Stomach (tissue), 9 donors: ENCODE data around the gene DKKL1. TPM values are rescaled to one million over a fixed set of nuclear protein-coding genes. Genes with fewer than 3 reads are reported as not detected.

Experiments used
- DNase-seq, 2 donors: peaks; one replicate each; pipeline versions ENCODE4 v3.0.0 to v3.0.0-alpha.2; 2013 to 2019
- H3K27ac ChIP-seq, 5 donors: fragments of 200-600 bp in 4 of 5; sonication (generic) in 4 of 5; one replicate each; pipeline ENCODE4 v1.5.1; 2013 to 2019; ENCODE audit warnings: mild to moderate bottlenecking in 1 of 5, moderate library complexity in 1 of 5
- H3K27me3 ChIP-seq, 3 donors: fragments of 200-600 bp; sonication (generic); one replicate each; pipeline ENCODE4 v1.5.1; 2017 to 2019; ENCODE audit warnings: mixed run types in 1 of 3
- H3K36me3 ChIP-seq, 4 donors: fragments of 200-600 bp; sonication (generic); 1 replicate in 3 of 4; 2 replicates in 1 of 4; pipeline ENCODE4 v1.5.1; 2016 to 2019
- H3K4me1 ChIP-seq, 4 donors: fragments of 200-600 bp; sonication (generic); one replicate each; pipeline ENCODE4 v1.5.1; 2016 to 2019
- H3K4me3 ChIP-seq, 4 donors: fragments of 200-600 bp; sonication (generic) in 3 of 4; one replicate each; pipeline ENCODE4 v1.5.1; 2016 to 2019; ENCODE audit warnings: mild to moderate bottlenecking in 1 of 4
- H3K9me3 ChIP-seq, 4 donors: fragments of 200-600 bp; sonication (generic); one replicate each; pipeline ENCODE4 v1.5.1; 2016 to 2019
- CTCF ChIP-seq, 7 experiments: fragments of 450-650 bp in 4 of 7; fragments of 200-600 bp in 3 of 7; sonication (generic) in 3 of 7; IDR thresholded peaks; one replicate each; pipeline ENCODE4 v1.5.1; 2016 to 2019; ENCODE audit warnings: antibody characterized with exemption in 7 of 7, control low read depth in 2 of 7, mild to moderate bottlenecking in 1 of 7
- EP300 ChIP-seq: sonication (generic); formaldehyde crosslinking; IDR thresholded peaks from one replicate; pipeline ENCODE4 v1.6.1; 2017; ENCODE audit warnings: antibody characterized with exemption
- POLR2A ChIP-seq, 4 donors: fragments of 450-650 bp; IDR thresholded peaks; one replicate each; pipeline ENCODE4 v1.6.1; 2016; ENCODE audit warnings: antibody characterized with exemption in 4 of 4, control low read depth in 2 of 4, mild to moderate bottlenecking in 1 of 4, moderate library complexity in 1 of 4
- POLR2AphosphoS5 ChIP-seq, 3 donors: sonication (generic); formaldehyde crosslinking; IDR thresholded peaks; one replicate each; pipeline ENCODE4 v1.6.1; 2016; ENCODE audit warnings: antibody characterized with exemption in 3 of 3
- WGBS, 5 donors: extraction: QIAGEN DNeasy Blood & Tissue Kit in 3 of 5; methylation state at CpG; one replicate each; pipeline versions ENCODE4 v1.1.5 to v1.1.7; 2013 to 2018; 5-methylcytosine and 5-hydroxymethylcytosine counted together
- intact Hi-C: fragments of 100-400 bp; cut with DNase I; formaldehyde crosslinking; loops from one replicate; pipeline ENCODE4 v1.15.1; 2023; ENCODE audit warnings: low total_unique reads
- polyA plus RNA-seq, 3 donors: library from polyadenylated mRNA; stranded (reverse); fragments of 200-250 nt; gene quantifications; one replicate each; pipeline ENCODE4 v1.2.3, GENCODE V29; 2013
- total RNA-seq, 5 donors: library from RNA; depleted of rRNA; stranded (reverse); fragments of >200 nt; gene quantifications; one replicate each; pipeline versions ENCODE4 v1.1.0 to v1.2.3, GENCODE V29; 2014 to 2016
- donor health status: healthy with polysubstance abuse.
- donor health status: Bipolar disorder and iron deficiency.
- donor health status: healthy.

Gene DKKL1
- total and polyA plus RNA-seq, 8 donors: 0.35 TPM; not detected in 7

GRCh38 chr19:49415102-49415809, 51.6 kb downstream of the DKKL1 start:
- H3K36me3 ChIP-seq: no peaks in the 10 kb centered on the region
- H3K9me3 ChIP-seq: no peaks in the 10 kb centered on the region
- intact Hi-C loops: no loop called here
- H3K4me1 ChIP-seq: no peaks in the 10 kb centered on the region
- no peak for DNase-seq
- 57 to 73% (median 62%) methylated on average over 10 to 15 of the region's 15 CpGs for WGBS, 5 donors
- H3K4me3 ChIP-seq: no peak overlapping the region
- TF ChIP-seq POLR2A (IDR thresholded peaks at IDR 0.05) (no peak), EP300 (no peak), POLR2AphosphoS5 (IDR thresholded peaks at IDR 0.05) (no peak), CTCF (IDR thresholded peaks at IDR 0.05) (no peak)
- peaks cover 4 to 76% (median 25%) of the 10 kb centered on the region in 3 donors for H3K27me3 ChIP-seq
- no peak overlapping the region for H3K27ac ChIP-seq

GRCh38 chr19:49415810-49416200, 52.1 kb downstream of the DKKL1 start:
- 74 to 91% (median 84%) methylated on average over 2 of the region's 2 CpGs for WGBS, 5 donors
- Histone ChIP-seq H3K4me3 (no peak overlapping the region), H3K4me1 (peaks cover 0 to 3% (median 1%) of the 10 kb centered on the region in 4 donors), H3K9me3 (no peaks in the 10 kb centered on the region), H3K27ac (no peak overlapping the region), H3K27me3 (peaks cover 4 to 81% (median 31%) of the 10 kb centered on the region in 3 donors), H3K36me3 (no peaks in the 10 kb centered on the region)
- TF ChIP-seq EP300 (no peak), CTCF (IDR thresholded peaks at IDR 0.05) (no peak), POLR2AphosphoS5 (IDR thresholded peaks at IDR 0.05) (no peak), POLR2A (IDR thresholded peaks at IDR 0.05) (no peak)
- no peak for DNase-seq
- intact Hi-C loops: no loop called here

- peaks cover 5 to 91% (median 44%) of the 10 kb centered on the region in 3 donors for H3K27me3 ChIP-seq
- H3K4me1 ChIP-seq: peaks cover 7 to 13% (median 9%) of the 10 kb centered on the region in 4 donors
- WGBS, 5 donors: 31 to 51% (median 37%) methylated on average over 6 to 7 of the region's 7 CpGs
- no peak overlapping the region for H3K27ac ChIP-seq
- TF ChIP-seq EP300: no peak
- H3K4me3 ChIP-seq: no peak overlapping the region
- H3K9me3 ChIP-seq: no peaks in the 10 kb centered on the region
- H3K36me3 ChIP-seq: no peaks in the 10 kb centered on the region
- no peak for DNase-seq
- intact Hi-C loops: no loop called here
Observed at GRCh38 chr19:49417088-49417487, 53.4 kb downstream of the DKKL1 start.

DNA sequence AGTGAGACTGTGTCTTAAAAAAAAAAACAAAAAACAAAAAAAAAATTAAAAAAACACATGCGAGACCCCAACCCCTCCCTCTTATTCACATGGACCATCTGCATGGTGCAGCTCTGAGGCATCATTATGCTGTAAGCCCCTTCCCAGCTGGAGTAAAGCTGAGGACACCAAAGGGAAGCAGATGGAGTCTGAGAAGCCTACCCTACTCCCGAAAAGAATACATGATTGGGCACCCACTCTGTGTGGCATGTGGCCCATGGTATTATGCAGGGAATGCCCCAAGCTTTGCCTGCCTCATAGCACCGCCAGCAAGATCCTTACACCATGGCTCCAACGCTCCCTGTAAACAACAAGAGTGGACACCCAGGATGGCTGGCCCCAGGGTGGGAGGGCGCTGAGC, 54.8 kb downstream of the DKKL1 start:
- Histone ChIP-seq H3K9me3 (no peaks in the 10 kb centered on the region), H3K27me3 (peaks cover 18 to 97% (median 58%) of the 10 kb centered on the region in 3 donors), H3K27ac (no peak overlapping the region), H3K36me3 (no peaks in the 10 kb centered on the region), H3K4me1 (peaks cover 19 to 27% (median 23%) of the 10 kb centered on the region in 4 donors), H3K4me3 (no peak overlapping the region)
- WGBS, 5 donors: 78 to 92% (median 79%) methylated on average over 5 of the region's 5 CpGs
- TF ChIP-seq POLR2AphosphoS5 (IDR thresholded peaks at IDR 0.05): no peak
- TF ChIP-seq CTCF (IDR thresholded peaks at IDR 0.05): no peak
- no peak for TF ChIP-seq EP300
- no peak for TF ChIP-seq POLR2A (IDR thresholded peaks at IDR 0.05)
- DNase-seq: no peak
- intact Hi-C loops: no loop called here

DNA sequence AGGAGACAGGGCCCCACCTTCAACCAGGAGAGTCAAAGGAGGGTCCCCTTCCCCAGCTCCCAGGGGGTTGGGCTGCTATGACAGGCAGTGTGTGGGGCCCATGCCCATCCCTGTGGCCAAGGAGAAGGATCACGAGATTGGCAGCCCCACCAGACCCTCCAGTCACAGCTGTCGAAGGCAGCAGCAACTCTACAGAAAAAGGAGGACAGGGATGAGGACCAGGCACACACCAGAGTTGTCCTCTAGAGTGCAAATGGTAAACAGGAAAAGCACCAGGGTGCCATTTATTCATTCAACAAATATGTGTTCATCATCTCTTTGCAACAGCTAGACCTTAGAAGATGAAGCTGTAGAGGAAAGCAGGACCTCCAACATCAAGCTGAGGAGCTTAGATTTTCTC, 55.5 kb downstream of the DKKL1 start:
- 61 to 83% (median 76%) methylated on average over 2 of the region's 2 CpGs for WGBS, 5 donors
- TF ChIP-seq EP300: no peak
- intact Hi-C loops: no loop called here
- Histone ChIP-seq H3K36me3 (no peaks in the 10 kb centered on the region), H3K4me3 (no peak overlapping the region), H3K27ac (no peak overlapping the region), H3K27me3 (peaks cover 18 to 98% (median 64%) of the 10 kb centered on the region in 3 donors), H3K9me3 (no peaks in the 10 kb centered on the region), H3K4me1 (peaks cover 19 to 32% (median 26%) of the 10 kb centered on the region in 4 donors)
- DNase-seq: no peak
